ENCODE measurements around the gene GNAS-AS1. TPM values are rescaled to one million over a fixed set of nuclear protein-coding genes. Genes with fewer than 3 reads are reported as not detected.

Gene GNAS-AS1
- total and polyA plus RNA-seq, 2 of the 8 experiments (the other 6 are each of a cell fraction or from before 2014, with no cell fraction given) = 4.7 to 13.7 TPM

DNA sequence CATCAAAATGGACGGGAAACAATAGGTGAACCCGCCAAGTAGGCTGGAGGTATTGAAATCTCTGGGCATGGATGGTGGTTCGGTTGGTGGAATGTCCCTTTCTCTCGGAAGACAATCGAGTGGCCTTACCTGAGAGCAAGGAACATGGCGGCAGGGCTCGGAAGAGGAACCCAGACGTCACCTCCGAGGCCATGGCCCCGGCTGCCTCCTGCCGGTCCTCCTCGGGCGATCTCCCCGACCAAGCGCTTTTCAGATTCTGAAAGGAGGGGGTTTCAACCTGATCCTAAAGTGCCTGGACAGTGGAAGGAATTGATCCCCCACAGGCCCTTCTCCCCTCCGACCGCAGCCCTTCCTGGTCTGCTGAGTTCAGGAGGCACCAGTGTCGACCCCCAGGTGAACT lies 47.2 kb downstream of the GNAS-AS1 start (continued):
- TF ChIP-seq, protein P1, sequence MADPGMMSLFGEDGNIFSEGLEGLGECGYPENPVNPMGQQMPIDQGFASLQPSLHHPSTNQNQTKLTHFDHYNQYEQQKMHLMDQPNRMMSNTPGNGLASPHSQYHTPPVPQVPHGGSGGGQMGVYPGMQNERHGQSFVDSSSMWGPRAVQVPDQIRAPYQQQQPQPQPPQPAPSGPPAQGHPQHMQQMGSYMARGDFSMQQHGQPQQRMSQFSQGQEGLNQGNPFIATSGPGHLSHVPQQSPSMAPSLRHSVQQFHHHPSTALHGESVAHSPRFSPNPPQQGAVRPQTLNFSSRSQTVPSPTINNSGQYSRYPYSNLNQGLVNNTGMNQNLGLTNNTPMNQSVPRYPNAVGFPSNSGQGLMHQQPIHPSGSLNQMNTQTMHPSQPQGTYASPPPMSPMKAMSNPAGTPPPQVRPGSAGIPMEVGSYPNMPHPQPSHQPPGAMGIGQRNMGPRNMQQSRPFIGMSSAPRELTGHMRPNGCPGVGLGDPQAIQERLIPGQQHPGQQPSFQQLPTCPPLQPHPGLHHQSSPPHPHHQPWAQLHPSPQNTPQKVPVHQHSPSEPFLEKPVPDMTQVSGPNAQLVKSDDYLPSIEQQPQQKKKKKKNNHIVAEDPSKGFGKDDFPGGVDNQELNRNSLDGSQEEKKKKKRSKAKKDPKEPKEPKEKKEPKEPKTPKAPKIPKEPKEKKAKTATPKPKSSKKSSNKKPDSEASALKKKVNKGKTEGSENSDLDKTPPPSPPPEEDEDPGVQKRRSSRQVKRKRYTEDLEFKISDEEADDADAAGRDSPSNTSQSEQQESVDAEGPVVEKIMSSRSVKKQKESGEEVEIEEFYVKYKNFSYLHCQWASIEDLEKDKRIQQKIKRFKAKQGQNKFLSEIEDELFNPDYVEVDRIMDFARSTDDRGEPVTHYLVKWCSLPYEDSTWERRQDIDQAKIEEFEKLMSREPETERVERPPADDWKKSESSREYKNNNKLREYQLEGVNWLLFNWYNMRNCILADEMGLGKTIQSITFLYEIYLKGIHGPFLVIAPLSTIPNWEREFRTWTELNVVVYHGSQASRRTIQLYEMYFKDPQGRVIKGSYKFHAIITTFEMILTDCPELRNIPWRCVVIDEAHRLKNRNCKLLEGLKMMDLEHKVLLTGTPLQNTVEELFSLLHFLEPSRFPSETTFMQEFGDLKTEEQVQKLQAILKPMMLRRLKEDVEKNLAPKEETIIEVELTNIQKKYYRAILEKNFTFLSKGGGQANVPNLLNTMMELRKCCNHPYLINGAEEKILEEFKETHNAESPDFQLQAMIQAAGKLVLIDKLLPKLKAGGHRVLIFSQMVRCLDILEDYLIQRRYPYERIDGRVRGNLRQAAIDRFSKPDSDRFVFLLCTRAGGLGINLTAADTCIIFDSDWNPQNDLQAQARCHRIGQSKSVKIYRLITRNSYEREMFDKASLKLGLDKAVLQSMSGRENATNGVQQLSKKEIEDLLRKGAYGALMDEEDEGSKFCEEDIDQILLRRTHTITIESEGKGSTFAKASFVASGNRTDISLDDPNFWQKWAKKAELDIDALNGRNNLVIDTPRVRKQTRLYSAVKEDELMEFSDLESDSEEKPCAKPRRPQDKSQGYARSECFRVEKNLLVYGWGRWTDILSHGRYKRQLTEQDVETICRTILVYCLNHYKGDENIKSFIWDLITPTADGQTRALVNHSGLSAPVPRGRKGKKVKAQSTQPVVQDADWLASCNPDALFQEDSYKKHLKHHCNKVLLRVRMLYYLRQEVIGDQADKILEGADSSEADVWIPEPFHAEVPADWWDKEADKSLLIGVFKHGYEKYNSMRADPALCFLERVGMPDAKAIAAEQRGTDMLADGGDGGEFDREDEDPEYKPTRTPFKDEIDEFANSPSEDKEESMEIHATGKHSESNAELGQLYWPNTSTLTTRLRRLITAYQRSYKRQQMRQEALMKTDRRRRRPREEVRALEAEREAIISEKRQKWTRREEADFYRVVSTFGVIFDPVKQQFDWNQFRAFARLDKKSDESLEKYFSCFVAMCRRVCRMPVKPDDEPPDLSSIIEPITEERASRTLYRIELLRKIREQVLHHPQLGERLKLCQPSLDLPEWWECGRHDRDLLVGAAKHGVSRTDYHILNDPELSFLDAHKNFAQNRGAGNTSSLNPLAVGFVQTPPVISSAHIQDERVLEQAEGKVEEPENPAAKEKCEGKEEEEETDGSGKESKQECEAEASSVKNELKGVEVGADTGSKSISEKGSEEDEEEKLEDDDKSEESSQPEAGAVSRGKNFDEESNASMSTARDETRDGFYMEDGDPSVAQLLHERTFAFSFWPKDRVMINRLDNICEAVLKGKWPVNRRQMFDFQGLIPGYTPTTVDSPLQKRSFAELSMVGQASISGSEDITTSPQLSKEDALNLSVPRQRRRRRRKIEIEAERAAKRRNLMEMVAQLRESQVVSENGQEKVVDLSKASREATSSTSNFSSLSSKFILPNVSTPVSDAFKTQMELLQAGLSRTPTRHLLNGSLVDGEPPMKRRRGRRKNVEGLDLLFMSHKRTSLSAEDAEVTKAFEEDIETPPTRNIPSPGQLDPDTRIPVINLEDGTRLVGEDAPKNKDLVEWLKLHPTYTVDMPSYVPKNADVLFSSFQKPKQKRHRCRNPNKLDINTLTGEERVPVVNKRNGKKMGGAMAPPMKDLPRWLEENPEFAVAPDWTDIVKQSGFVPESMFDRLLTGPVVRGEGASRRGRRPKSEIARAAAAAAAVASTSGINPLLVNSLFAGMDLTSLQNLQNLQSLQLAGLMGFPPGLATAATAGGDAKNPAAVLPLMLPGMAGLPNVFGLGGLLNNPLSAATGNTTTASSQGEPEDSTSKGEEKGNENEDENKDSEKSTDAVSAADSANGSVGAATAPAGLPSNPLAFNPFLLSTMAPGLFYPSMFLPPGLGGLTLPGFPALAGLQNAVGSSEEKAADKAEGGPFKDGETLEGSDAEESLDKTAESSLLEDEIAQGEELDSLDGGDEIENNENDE (IDR thresholded peaks at IDR 0.05; ENCODE audit: insufficient replicate concordance, low read length) = no peak
- no peak for TF ChIP-seq CEBPB (IDR thresholded peaks at IDR 0.05; ENCODE audit: low read depth, low read length)
- TF ChIP-seq GABPA (IDR thresholded peaks at IDR 0.05; ENCODE audit: borderline replicate concordance, insufficient read depth, low read length) = no peak
- no peak for TF ChIP-seq SIRT6 (IDR thresholded peaks at IDR 0.05; ENCODE audit: low read length)
- TF ChIP-seq PHF8 (conservative IDR thresholded peaks at IDR 0.05; ENCODE audit: low read depth, low read length) = no peak
- no peak for TF ChIP-seq NANOG (IDR thresholded peaks at IDR 0.05; ENCODE audit: insufficient read depth, low read depth, low read length, poor library complexity, severe bottlenecking)
- TF ChIP-seq JUND (IDR thresholded peaks at IDR 0.05; ENCODE audit: low read length) = no peak
- no peak for TF ChIP-seq BACH1 (IDR thresholded peaks at IDR 0.05; ENCODE audit: low read length)
- no peak for TF ChIP-seq CREB1 (IDR thresholded peaks at IDR 0.05)
- no peak for TF ChIP-seq SAP30 (IDR thresholded peaks at IDR 0.05; ENCODE audit: insufficient read depth, insufficient replicate concordance, low read length)
- TF ChIP-seq, protein P2, sequence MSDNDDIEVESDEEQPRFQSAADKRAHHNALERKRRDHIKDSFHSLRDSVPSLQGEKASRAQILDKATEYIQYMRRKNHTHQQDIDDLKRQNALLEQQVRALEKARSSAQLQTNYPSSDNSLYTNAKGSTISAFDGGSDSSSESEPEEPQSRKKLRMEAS (IDR thresholded peaks at IDR 0.05) = no peak
